B cell (primary cell): Measurements from ENCODE around the gene CDC37. TPM values are rescaled to one million over a fixed set of nuclear protein-coding genes. Genes with fewer than 3 reads are reported as not detected.

Source experiments
- ATAC-seq: fragments of 200-7000 bp; cut with Tn5 transposase; one replicate; pipeline ENCODE4 v1.10.0; 2021; ENCODE audit warnings: low read depth, mild to moderate bottlenecking, moderate number of reproducible peaks, moderate library complexity
- CTCF ChIA-PET: fragments of 350-600 bp; sonication (Branson Sonifier 250); formaldehyde crosslinking; loops from one replicate; lab custom pipeline; 2021; ENCODE audit warnings: antibody characterized with exemption, inconsistent platforms; lab: Charles Lee
- POLR2A ChIA-PET: fragments of 350-600 bp; sonication (Branson Sonifier 250); formaldehyde crosslinking; loops from one replicate; lab custom pipeline; 2021; ENCODE audit warnings: antibody characterized with exemption; lab: Charles Lee
- DNase-seq: peaks from one replicate; pipeline ENCODE4 v3.0.0; 2013
- H2AFZ ChIP-seq: 2 replicates; pipeline ENCODE4 v1.6.1; 2012; ENCODE audit warnings: mild to moderate bottlenecking, low read depth, low read length; ENCODE audit not compliant: insufficient read depth, poor library complexity, severe bottlenecking
- H3K27ac ChIP-seq, 2 donors: 1 replicate in 1 of 2; 2 replicates in 1 of 2; pipeline ENCODE4 v1.5.1; 2012 to 2013; ENCODE audit warnings: low read length in 2 of 2, mild to moderate bottlenecking in 2 of 2, moderate library complexity in 1 of 2
- H3K27me3 ChIP-seq, 4 experiments: fragments of 200-600 bp in 1 of 4; sonication (generic) in 1 of 4; replicated peaks in 1 of 4; 1 replicate in 2 of 4; 2 replicates in 2 of 4; pipeline versions ENCODE4 v1.6.1 to v1.7.0; 2013 to 2016; ENCODE audit warnings: low read length in 3 of 4, mild to moderate bottlenecking in 2 of 4, mixed read lengths in 1 of 4, moderate library complexity in 1 of 4; ENCODE audit not compliant: insufficient read depth in 4 of 4, control insufficient read depth in 3 of 4; ENCODE audit errors: control extremely low read depth in 1 of 4
- H3K36me3 ChIP-seq, 2 experiments: replicated peaks in 1 of 2; 1 replicate in 1 of 2; 2 replicates in 1 of 2; pipeline versions ENCODE4 v1.6.1 to v1.7.1; 2013; ENCODE audit warnings: low read length in 1 of 2; ENCODE audit not compliant: insufficient read depth in 2 of 2, control insufficient read depth in 1 of 2; ENCODE audit errors: control extremely low read depth in 1 of 2, extremely low read depth in 1 of 2
- H3K4me1 ChIP-seq, 2 donors: fragments of 200-600 bp in 1 of 2; sonication (generic) in 1 of 2; 1 replicate in 1 of 2; 2 replicates in 1 of 2; pipeline versions ENCODE4 v1.5.1 to v1.6.1; 2013 to 2017; ENCODE audit warnings: low read length in 2 of 2; ENCODE audit not compliant: control insufficient read depth in 2 of 2, insufficient read depth in 2 of 2
- H3K4me2 ChIP-seq: replicated peaks from 2 replicates; pipeline ENCODE3; 2012; ENCODE audit warnings: mild to moderate bottlenecking, low read depth, low read length; ENCODE audit not compliant: poor library complexity, severe bottlenecking
- H3K4me3 ChIP-seq, 5 experiments: fragments of 200-600 bp in 1 of 5; sonication (generic) in 1 of 5; 1 replicate in 3 of 5; 2 replicates in 2 of 5; pipeline versions ENCODE4 v1.5.1 to v1.7.0; 2011 to 2016; ENCODE audit warnings: low read length in 4 of 5, mild to moderate bottlenecking in 4 of 5, low read depth in 2 of 5, control low read depth in 1 of 5, moderate library complexity in 1 of 5; ENCODE audit not compliant: insufficient read depth in 1 of 5; ENCODE audit errors: control extremely low read depth in 1 of 5, extremely low read depth in 1 of 5
- H3K79me2 ChIP-seq: fragments of 200-600 bp; sonication (generic); one replicate; pipeline ENCODE4 v1.6.0; 2016; ENCODE audit warnings: low read length; ENCODE audit not compliant: control insufficient read depth, insufficient read depth
- H3K9ac ChIP-seq: fragments of 200-600 bp; sonication (generic); 2 replicates; pipeline ENCODE4 v1.6.1; 2017; ENCODE audit warnings: mild to moderate bottlenecking, low read length, moderate library complexity
- H3K9me3 ChIP-seq, 3 donors: one replicate each; pipeline versions ENCODE4 v1.6.1 to v1.7.1; 2013; ENCODE audit warnings: low read length in 2 of 3; ENCODE audit not compliant: control insufficient read depth in 2 of 3, insufficient read depth in 1 of 3; ENCODE audit errors: control extremely low read depth in 1 of 3
- H4K20me1 ChIP-seq: 2 replicates; pipeline ENCODE4 v1.6.0; 2012; ENCODE audit warnings: mild to moderate bottlenecking, low read length; ENCODE audit not compliant: insufficient read depth, control insufficient read depth, poor library complexity, severe bottlenecking
- H3K27ac Mint-ChIP-seq: one replicate; pipeline ENCODE4 v1.8.0; 2021; ENCODE audit warnings: mixed read lengths
- H3K27me3 Mint-ChIP-seq: one replicate; pipeline ENCODE4 v1.8.0; 2021; ENCODE audit warnings: mixed read lengths
- H3K4me1 Mint-ChIP-seq: one replicate; pipeline ENCODE4 v1.8.0; 2021; ENCODE audit warnings: mixed read lengths
- H3K4me3 Mint-ChIP-seq: one replicate; pipeline ENCODE4 v1.8.0; 2021; ENCODE audit warnings: mixed read lengths
- H3K9me3 Mint-ChIP-seq: one replicate; pipeline ENCODE4 v1.8.0; 2022; ENCODE audit warnings: mixed read lengths; ENCODE audit not compliant: insufficient read depth
- EZH2 ChIP-seq: IDR thresholded peaks from 2 replicates; pipeline ENCODE4 v1.6.1; 2012; ENCODE audit warnings: borderline replicate concordance, low read depth, mild to moderate bottlenecking, moderate library complexity, low read length; ENCODE audit not compliant: insufficient read depth, poor library complexity, severe bottlenecking
- WGBS: methylation state at CpG from one replicate; pipeline ENCODE4 v1.1.5; 2013; ENCODE audit warnings: missing lambda C conversion rate; ENCODE audit not compliant: insufficient coverage; 5-methylcytosine and 5-hydroxymethylcytosine counted together
- intact Hi-C: fragments of 100-400 bp; cut with micrococcal nuclease; formaldehyde crosslinking; loops from one replicate; pipeline ENCODE4 v1.10.0; 2022
- polyA plus RNA-seq: library from polyadenylated mRNA; depleted of rRNA; stranded (reverse); fragments of >200 nt; gene quantifications from 2 replicates; pipeline ENCODE4 v1.2.3, GENCODE V29; 2012
- total RNA-seq, 2 donors: library from RNA; stranded (reverse); fragments of 120-200 nt in 1 of 2; gene quantifications; 1 replicate in 1 of 2; 2 replicates in 1 of 2; pipeline versions ENCODE4 v1.2.3 to v1.2.4, GENCODE V29; 2013 to 2022
- TF ChIP-seq, protein P1 (sequence below): fragments of 200-600 bp; IDR thresholded peaks from one replicate; pipeline ENCODE4 v1.8.0; 2022; ENCODE audit warnings: antibody characterized with exemption, mild to moderate bottlenecking

The CDC37 gene
- total and polyA plus RNA-seq, 2 donors (not counting 1 experiment from before 2014, with no cell fraction given) = 193 to 408 TPM

DNA sequence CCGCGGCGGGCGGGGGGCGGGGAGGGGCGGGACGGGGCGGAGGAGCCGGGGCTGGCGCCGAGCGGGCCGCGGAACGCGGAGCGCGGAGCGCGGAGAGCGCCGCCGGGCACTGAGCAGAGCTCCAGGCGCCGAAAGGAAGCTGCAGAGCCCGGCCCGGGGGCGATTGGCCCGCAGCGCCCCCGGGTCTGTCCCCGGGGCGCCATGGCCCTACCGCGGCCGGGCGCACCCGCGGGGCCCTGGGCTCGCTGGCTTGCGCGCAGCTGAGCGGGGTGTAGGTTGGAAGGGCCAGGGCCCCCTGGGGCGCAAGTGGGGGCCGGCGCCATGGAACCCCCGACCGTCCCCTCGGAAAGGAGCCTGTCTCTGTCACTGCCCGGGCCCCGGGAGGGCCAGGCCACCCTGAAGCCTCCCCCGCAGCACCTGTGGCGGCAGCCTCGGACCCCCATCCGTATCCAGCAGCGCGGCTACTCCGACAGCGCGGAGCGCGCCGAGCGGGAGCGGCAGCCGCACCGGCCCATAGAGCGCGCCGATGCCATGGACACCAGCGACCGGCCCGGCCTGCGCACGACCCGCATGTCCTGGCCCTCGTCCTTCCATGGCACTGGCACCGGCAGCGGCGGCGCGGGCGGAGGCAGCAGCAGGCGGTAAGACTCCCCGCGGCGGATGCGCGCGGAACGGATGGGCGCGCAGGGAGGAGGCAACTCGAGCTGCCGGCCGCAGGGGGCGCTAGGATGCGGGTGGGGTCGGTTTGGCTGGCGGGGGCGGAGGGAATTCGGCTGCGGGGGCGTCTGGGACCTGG, 17.3 kb upstream of the CDC37 start, which contains the start of gene PDE4A:
Gene PDE4A, plus strand, starts transcription at position 95 of the 796 bp plus-strand sequence. Its CDS starts 227 bp downstream, at position 322.
- H2AFZ ChIP-seq = no peak within 1 kb of the TSS
- peak within 1 kb of the TSS; percentile 78 for H3K27ac Mint-ChIP-seq
- 2% methylated on average over 101 of the region's 104 CpGs for WGBS
- no peaks in the 10 kb centered on the region for H3K9me3 Mint-ChIP-seq
- no peak for ATAC-seq
- DNase-seq = peak; percentile 81
- no peaks in the 10 kb centered on the region for H3K79me2 ChIP-seq
- TF ChIP-seq EZH2 = peak; percentile 88
- TF ChIP-seq, protein P1, sequence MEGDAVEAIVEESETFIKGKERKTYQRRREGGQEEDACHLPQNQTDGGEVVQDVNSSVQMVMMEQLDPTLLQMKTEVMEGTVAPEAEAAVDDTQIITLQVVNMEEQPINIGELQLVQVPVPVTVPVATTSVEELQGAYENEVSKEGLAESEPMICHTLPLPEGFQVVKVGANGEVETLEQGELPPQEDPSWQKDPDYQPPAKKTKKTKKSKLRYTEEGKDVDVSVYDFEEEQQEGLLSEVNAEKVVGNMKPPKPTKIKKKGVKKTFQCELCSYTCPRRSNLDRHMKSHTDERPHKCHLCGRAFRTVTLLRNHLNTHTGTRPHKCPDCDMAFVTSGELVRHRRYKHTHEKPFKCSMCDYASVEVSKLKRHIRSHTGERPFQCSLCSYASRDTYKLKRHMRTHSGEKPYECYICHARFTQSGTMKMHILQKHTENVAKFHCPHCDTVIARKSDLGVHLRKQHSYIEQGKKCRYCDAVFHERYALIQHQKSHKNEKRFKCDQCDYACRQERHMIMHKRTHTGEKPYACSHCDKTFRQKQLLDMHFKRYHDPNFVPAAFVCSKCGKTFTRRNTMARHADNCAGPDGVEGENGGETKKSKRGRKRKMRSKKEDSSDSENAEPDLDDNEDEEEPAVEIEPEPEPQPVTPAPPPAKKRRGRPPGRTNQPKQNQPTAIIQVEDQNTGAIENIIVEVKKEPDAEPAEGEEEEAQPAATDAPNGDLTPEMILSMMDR = peak; percentile 73
- H3K9me3 ChIP-seq = peaks cover 0 to 30% (median 0%) of the 10 kb centered on the region in 3 donors
- ChIA-PET CTCF (interaction anchor here (0.8 to 18.8 kb wide), 5 partner anchors 9 to 151 kb away, joined by 4 to 282 read pairs (median 14); partner anchors contain the start of gene CDC37), POLR2A (interaction anchor here (1.1 kb wide), 1 partner anchor 9 kb away, joined by 3 read pairs; no protein-coding TSS in a partner anchor)
- H3K27me3 Mint-ChIP-seq = peaks cover 43% of the 10 kb centered on the region
- peaks cover 75% of the 10 kb centered on the region for H3K4me1 Mint-ChIP-seq
- no peak within 1 kb of the TSS for H3K27ac ChIP-seq
- peak within 1 kb of the TSS; percentile 81 for H3K4me3 Mint-ChIP-seq
- H3K4me2 ChIP-seq = peak within 1 kb of the TSS; percentile 79
- peaks cover 85 to 89% of the 10 kb centered on the region in 2 donors for H3K4me1 ChIP-seq
- H4K20me1 ChIP-seq = no peaks in the 10 kb centered on the region
- peaks cover 0 to 76% (median 41%) of the 10 kb centered on the region in 4 experiments for H3K27me3 ChIP-seq
- H3K4me3 ChIP-seq = peak within 1 kb of the TSS in 3 of 5 experiments; percentile 29 to 55 (median 29)
- intact Hi-C loops = no loop called here
- H3K9ac ChIP-seq = peak within 1 kb of the TSS; percentile 62
- H3K36me3 ChIP-seq = no peaks in the 10 kb centered on the region
